ENCODE data around the gene MB.
"Not testable (repeated sequence)": the region's sequence is repeated elsewhere in the genome, so short reads cannot be mapped to it uniquely, and the experiment has no call there.

MB gene

DNA sequence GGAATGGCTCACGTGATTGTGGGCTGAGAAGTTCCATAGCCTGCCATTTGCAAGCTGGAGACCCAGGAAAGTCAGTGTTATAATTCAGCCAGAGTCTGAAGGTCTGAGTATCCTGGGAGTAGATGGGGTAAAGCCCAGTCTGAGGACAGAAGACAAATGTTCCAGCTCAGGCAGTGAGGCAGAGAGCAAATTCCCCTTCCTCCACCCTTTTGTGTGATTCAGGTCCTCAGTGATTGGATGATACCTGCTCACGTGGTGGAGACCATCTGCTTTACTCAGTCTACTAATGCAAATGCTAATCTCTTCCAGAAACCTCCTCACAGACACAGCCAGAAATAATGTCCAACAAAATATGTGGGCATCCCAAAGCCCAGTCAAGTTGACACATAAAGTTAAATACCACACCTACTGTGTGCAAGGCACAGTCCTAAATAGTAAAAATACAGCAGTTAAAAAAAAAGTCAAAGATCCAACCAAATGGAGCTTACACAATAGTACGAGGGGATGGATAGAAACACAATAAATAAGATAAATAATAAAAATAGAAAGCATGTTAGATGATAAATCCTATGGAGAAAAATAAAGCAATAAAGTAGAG is 17.9 kb upstream of the MB start:
- no peak for DNase-seq

- no peak for DNase-seq
These were observed 16.9 kb upstream of the MB start for GRCh38 chr22:35634015-35634414.

DNA sequence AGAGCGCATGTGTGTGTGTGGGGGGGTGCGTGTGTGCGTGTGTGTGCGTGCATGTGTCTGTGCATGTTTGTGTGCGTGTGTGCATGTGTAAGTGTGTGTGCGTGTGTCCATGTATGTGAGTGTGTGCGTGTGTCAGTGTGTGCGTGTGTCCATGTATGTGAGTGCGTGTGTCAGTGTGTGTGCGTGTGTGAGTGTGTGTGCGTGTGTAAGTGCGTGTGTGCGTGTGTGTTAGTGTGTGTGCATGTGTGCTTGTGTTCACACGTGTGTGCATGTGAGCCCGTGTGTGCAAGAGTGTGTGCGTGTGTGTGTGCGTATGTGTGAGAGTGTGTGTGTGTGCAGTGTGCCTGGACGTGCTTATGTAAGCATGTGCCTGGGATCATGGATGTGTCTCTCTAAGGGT is 16.4 kb upstream of the MB start:
- DNase-seq: no peak

DNA sequence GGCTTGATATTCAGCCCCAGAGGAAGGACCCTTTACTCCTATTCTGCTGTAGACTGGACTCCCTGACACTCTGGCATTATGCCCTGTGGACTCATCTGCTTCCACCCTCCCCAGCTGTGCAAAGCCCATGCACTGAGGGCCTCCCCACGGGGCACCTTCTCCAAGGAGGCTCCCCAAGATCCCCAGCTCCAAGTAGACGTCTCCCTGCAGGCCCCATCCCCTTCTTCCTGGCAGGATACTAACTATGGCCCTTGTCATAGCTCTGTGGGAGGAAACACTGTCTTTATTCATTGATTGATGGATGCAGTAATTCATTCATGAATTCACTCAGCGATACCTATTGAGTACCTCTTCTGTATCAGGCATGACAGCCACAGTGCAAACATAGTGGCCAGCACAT is 15.8 kb upstream of the MB start:
- no peak for DNase-seq

- peak; percentile 16 for DNase-seq
These were observed 14.5 kb upstream of the MB start for GRCh38 chr22:35631597-35631996.

DNA sequence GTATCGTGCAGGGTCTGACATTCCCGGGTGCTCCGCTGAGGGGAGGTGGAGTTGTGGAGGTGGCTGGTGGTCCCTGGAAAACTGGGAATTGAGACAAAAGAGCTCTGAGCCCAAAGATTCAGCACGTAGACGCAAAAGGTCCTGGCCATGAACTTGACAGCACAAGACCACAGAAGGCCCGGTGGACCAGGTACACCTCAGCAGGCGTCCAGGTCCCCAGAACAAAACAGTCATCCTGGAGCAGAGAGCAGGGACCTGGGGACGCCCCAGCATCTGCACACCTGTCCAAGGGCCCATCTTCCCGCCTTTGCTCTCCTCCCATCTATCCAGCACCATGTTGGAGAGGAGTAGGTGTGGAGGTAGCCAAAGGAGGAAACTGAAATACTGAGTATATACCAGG is 13.8 kb upstream of the MB start:
- no peak for DNase-seq

DNA sequence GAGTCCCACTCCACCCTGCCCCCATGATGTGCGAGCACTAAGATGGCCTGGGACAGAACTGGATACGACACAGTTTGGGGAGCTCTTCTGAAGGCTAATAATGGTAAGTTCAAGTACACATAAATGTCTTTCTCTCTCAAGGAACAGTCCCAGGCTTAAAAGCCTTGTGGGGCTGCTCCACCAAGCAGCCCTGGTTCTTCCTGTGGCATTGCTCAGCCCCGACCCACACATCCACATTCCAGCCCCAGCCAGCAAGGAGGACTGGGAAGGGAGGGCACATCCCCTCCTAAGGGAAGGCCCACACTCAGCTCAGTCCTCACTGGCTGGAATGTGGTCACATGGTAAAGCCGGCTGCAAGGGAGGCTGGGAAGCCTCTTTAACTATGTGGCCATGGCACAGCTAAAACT is 13.3 kb upstream of the MB start:
- no peak for DNase-seq

DNA sequence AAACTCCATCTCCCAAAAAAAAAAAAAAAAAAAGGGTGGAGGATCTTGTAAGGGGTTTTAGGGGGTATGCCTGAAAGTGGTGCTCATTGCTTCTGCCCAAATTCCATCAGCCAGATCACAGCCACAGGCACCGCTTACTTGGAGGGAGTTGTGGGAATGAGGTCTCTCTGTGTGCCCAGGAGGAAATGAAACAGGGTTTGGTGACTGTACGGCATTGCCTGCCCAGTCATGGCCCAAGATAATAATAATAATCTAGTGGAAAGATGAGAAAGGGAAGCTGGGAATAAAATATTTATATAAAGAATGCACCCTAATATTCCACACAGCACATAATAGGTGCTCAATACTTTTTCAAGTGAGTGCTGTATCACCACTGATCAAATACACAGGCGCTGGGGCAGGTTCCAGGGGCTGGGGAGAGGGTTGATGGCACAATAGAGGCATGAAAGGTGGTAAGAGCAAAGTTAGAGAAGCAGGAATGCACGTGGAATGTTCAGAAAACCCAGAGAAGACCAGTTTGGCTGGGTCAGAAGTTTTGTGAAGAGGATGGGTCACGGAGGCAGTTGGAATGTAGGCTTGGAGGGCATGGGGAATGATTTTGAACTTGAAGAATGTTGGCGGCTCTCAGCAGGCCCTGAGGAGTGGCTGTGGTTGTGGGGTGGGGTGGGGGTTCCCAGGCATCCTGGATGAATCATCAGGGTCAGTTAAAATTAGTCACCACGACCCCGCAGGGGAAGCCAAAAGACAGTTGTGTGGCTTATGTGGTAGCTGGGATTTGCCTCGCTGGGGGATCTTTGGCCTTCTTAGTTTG is 12.5 kb upstream of the MB start:
- no peak for DNase-seq

- DNase-seq: no peak
These were observed 11.6 kb upstream of the MB start for GRCh38 chr22:35628732-35629131.

GRCh38 chr22:35627267-35628041 is 10.3 kb upstream of the MB start:
- peak; percentile 39 for DNase-seq

GRCh38 chr22:35625763-35626432 is 8.8 kb upstream of the MB start:
- no peak for DNase-seq

DNA sequence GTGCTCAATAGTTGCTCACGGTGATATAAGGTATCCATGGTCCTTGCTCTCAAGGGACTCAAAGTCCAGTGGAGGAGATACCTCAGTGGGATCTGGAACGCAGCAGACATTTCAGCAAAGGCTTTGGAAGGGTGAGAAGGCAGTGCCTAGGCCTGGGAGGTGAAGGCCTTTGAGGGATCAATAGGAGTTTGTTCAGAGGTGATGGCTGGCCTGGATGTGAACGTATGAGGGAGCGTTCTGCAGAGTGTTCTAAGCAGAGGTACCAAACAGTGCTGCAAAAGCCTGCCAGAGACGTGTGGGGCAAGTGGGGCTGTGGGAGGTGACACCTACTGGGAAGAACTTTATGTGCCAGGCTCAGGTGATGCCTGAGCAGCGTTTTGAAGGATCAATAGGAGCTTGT is 7.4 kb upstream of the MB start:
- DNase-seq: no peak

DNA sequence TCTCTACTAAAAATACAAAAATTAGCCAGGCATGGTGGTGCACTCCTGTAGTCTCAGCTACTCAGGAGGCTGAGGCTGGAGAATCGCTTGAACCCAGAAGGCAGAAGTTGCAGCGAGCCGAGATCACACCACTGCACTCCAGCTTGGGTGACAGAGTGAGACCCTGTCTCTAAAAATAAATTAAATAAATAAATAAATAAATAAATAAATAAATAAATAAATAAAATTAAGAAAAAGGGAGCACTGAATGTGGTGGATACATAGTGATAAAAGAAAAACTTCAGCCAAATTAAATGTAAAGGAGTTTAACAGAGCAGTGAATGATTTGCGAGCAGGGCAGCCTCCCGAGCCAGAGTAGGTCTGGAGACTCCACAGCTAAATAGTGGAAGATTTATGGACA is 6.8 kb upstream of the MB start:
- not testable (repeated sequence) for DNase-seq

DNA sequence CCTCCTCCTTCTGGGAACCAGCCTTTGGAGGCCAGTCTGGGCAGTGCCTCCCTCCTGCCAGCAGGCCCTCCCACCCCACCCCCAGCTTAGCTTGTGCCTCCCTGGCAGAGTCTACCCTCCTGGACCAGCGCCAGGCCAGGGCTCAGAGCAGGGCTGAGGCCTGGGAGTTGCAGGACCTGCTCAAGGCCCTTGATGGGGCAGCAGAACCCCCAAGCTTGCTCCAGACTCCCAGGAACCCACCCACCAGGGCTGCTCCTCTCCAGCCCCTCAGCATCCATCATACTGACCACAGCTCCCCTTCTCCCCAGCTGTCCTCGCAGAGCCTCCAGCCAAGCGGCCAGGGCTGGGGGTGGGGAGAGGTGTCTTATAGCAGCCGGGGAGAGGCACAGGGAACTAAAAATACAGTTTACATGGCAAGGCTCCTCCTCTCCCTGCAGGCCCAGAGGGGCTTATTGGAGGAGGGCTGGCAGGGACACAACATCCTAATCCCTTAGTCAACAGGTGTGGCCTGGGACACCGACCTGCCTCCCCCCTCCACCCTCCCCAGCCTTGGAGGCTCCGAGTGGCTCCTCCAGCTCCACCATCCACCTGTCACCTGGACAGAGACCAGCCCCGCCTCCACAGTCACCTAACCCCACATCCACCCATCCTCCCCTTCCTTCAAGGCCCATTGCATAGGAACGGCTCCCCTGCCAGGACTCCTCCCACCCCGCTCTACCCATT is 5.2 kb upstream of the MB start:
- DNase-seq: peak; percentile 90

DNA sequence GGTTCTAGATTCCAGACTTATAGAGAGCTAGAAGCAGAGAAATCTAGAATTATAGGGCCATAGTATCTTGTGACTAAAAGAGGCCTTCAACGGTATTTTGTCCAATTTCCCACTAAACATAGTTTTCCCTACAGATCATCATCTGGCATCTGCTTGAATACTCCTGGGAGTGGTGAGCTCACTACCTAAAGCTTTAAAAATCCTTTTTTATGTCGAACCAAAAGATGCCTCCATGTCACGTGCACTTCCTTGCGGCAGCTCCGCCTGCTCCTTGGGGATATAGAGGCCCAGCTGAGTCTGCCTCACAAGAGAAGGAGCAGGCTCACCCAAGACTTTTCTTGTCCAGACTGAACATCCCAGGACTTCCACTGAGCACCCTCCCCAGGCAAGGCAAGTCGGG is 4.3 kb upstream of the MB start:
- no peak for DNase-seq

DNA sequence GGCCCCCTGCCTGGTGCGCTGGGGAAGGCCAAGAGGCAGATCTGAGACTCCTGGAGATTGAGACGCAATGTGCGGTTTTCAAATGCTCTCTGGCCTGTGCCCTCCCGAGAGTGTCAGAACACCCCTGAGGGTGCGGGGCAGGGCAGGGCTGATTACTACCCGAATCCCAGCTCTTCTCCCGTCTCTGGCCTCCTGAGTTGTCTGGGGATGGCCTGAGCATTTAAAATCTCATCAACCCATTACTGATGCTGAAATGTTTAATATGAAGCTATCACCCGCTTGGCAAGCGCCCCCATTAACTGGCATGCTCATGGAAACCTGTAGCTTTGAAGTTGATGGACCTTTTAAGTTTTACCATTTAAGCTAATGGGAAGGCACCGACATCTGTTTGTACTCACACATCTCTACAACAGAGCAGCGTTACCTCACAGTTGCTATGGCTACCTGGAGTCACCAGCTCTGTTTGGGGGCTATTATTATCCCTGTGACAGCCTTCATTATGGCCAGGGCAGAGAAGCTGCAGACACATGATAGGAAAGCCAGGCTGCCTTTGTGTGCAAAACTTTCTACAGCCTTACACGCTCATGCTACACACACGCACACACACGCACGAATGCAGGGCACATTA is 3.6 kb upstream of the MB start:
- no peak for DNase-seq

- DNase-seq: no peak
These were observed 2.4 kb upstream of the MB start for GRCh38 chr22:35619336-35620094.

- DNase-seq: no peak
These were observed 1.5 kb upstream of the MB start for GRCh38 chr22:35618427-35619223.

GRCh38 chr22:35616043-35616442 is 1.1 kb downstream of the MB start:
- DNase-seq: no peak

DNA sequence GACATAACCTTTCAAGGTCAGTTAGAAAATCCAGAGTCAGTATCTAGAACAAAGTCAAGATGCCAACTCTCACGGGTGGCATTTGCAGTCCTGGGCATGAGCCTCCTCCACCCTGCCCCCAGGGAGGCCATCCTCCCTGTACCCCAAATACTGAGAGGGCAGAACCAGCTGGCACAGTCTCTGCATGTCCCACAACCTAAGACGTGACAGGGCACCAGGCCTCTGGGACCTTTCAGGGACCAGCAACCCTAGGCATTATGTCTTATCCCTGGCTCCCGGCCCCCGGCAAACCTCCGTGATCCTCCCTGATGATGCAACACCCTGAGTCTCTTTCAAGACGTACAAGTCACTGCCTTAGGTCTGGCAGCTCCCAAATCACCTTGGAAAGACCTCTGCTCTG is 2.0 kb downstream of the MB start:
- DNase-seq: no peak

DNA sequence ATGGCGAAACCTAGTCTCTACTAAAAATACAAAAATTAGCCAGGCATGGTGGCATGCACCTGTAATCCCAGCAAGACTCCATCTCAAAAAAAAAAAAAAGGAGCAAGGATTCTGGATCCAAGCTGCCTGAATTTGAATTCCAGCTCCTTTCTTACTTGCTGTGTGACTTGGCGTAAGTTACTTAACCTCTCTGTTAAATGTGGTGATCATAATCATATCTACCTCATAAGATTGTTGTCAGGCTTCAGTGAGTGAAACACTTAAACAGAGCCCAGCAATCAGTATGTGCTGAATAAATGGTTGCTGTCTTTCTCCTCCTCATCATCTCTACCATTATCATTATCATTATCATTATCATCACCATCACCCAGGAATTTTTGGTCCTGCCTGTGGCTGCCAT is 2.7 kb downstream of the MB start:
- DNase-seq: no peak

All from NCI-H510A (cell line).